Camera-type eye (tissue), 1 donor: ENCODE results near the gene ICAM3. TPM values are rescaled to one million over a fixed set of nuclear protein-coding genes. Genes with fewer than 3 reads are reported as not detected.

Source experiments
- total RNA-seq: library from RNA; depleted of rRNA; stranded (reverse); fragments of >200 nt; gene quantifications from one replicate; pipeline ENCODE4 v1.2.3, GENCODE V29; 2014

ICAM3 gene, protein sequence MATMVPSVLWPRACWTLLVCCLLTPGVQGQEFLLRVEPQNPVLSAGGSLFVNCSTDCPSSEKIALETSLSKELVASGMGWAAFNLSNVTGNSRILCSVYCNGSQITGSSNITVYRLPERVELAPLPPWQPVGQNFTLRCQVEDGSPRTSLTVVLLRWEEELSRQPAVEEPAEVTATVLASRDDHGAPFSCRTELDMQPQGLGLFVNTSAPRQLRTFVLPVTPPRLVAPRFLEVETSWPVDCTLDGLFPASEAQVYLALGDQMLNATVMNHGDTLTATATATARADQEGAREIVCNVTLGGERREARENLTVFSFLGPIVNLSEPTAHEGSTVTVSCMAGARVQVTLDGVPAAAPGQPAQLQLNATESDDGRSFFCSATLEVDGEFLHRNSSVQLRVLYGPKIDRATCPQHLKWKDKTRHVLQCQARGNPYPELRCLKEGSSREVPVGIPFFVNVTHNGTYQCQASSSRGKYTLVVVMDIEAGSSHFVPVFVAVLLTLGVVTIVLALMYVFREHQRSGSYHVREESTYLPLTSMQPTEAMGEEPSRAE
- 1.6 TPM for total RNA-seq

DNA sequence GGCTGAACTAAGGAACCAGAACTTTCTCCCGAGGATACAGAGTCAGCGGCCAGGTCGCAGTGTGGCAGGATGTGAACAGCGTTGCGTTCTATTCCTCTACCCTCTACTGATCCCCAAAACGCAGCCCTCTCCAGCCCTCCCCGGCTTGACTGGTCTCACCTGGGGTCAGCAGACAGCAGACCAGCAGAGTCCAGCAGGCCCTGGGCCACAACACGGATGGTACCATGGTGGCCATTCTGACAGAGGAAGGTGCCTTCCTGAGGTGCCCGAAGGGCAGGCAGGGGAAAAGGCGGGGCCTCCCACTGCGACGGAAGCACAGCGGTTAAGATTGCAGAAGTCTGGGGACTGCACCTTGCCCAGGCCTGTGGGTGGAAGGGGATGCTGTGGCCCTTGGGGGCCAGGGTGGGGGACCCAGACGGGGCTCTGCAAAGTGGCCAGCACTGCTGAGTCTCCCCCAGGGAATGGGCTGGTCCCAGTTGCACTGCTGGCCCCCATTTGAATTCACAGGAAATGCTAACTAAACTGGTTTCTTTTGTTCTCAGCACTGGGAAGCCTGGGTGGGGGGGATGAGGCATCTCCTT, at the start of gene ICAM3:
TSS of gene ICAM3 (minus strand) at position 245 of the 581 bp plus-strand sequence. CDS start at position 235, 10 bp downstream.

DNA sequence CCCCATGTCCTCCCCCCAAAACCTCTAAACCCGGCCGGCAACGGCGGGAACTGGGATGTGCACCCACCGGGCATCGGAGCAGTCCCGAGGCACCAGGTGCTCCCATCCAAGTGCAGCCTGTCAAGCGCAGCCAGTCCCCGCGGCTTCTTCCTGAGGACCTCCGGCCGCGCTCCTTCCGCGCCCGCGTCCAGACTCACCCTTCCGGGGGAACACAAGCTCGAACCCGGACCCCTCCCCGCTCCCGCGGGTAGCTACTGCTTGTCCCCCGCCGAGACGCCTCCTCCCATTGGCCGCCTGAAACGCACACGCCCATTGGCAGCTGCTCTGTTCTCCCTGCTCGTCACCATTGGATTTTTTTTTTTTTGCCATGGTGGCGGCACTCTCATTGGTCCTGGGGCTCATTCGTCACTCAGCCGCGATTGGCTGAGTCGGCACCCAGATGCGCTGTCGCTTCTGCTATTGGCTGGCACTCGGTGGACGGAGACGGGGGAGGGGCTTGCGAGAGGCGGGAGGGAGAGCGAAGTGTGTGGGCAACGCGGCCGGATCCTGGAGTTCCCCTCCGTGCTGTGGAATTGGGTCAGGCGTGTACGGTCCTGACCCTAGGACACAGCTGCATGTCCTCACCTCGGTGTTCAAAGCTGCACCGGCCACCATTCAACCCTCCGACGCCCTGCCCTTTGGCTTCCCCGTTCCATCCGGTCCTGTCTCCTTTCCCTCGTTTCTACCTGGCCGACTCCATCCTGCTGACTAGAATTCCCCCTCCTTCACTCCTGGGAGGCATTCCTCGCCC, 41.1 kb upstream of the ICAM3 start, which contains the start of gene TYK2:
TSS of gene TYK2 (minus strand) at position 260 of the 790 bp plus-strand sequence. CDS start 2,166 bp downstream, outside the sequence.

DNA sequence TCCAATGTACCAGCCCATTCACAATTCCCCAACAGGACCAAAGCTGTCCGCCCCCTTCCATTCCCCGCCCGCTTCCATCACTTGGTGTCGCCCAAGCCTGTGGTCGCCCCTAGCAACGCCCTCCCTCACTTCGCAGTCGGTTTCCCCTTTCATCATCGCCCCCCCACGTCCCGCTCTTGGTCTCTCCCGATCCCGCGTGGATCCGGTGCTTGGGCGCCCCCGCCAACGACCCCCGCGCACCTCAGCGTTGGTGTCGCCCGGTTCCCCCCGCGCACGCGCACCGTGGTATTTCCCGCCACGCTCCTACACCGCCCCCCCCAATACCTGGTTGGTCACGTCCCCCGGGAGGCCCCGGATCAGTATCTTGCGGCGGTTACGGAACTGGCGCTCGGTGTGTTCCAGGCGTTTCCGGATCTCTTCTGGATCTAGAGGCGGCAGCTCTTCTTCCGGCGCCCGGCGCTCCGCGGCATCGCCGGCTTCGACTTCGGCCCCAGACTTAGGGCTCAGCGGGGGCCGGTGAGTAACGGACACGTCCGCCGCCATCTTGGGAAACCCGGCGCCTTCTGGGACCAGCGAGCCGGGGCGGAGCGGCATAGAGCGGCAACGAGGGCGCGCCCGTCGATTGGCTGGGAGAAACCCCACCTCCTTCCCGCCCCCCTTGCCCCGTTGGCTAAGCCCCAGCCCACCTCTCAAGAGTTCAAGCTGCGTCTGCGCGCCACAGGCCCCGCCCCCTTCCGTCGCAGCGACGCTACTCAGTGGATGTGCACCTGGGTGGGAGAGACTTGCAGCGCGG, 6.3 kb downstream of the ICAM3 start, which contains the start of gene RAVER1:
TSS of gene RAVER1 (minus strand) at position 565 of the 793 bp plus-strand sequence. CDS start at position 543, 22 bp downstream.

DNA sequence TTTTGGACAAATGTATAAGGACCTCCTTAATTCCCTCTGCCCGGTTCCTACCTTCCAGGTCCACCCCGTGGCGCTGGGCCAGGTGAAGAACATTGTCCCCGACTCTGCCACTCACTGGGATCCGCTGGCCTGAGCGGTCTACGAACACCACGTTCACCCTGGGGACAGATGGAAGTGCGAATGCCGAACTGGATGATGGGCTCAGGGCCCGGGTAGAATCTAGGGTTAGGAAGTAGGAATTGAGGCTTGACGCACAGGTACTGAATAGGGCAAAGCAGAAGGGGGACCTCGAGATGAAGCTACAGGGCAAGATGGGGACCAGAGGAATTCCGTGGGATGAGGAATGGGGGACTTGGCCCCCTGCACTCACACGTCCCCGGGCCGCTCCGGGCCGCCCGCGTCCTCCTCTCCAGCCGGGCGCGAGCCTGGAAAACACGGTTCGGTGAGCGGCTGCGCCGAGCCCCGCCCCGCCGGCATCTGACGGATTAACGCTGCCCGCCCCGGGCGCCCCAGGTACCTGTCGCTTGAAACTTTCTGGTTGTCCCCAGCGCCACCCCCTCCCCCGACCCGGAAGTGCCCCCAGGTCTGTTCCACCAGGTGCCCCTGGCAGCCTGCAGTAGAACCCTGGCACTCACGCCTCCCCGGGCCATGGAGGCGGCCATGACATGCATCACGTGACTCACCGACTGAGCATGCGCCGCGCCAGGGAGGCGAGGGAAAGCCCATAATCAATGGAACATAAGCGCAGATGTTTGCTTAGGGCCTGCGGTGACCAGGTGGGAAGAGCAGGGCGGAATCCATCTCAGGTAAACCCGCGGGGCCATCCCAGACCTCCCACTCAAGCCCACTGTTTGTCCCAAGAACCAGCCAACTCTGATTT, 23.8 kb downstream of the ICAM3 start, which contains the start of gene FDX2:
TSS of gene FDX2 (minus strand) at position 681 of the 880 bp plus-strand sequence. CDS start at position 662, 19 bp downstream.

DNA sequence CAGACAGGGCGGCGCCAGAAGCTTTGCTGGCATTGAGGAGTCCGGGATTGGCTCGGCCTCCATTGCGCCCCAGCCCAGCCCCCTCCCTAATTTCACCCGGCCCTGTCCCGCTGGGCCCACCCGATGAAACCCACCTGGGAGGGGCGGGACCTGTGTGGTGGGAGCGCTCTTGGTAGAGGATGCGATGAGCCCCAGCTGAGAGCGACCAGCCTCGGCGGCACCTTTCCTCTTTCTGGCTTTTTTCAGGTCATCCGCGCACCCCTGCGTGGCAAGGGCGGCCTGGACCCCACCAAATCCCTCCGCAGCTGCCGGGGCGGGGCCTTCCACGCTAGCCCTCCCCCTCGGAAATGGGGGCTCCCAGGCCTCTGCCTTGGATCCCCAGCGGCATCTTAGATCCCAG, 30.0 kb downstream of the ICAM3 start, which contains the start of gene ZGLP1:
TSS of gene ZGLP1 (minus strand) at position 393 of the 400 bp plus-strand sequence.

DNA sequence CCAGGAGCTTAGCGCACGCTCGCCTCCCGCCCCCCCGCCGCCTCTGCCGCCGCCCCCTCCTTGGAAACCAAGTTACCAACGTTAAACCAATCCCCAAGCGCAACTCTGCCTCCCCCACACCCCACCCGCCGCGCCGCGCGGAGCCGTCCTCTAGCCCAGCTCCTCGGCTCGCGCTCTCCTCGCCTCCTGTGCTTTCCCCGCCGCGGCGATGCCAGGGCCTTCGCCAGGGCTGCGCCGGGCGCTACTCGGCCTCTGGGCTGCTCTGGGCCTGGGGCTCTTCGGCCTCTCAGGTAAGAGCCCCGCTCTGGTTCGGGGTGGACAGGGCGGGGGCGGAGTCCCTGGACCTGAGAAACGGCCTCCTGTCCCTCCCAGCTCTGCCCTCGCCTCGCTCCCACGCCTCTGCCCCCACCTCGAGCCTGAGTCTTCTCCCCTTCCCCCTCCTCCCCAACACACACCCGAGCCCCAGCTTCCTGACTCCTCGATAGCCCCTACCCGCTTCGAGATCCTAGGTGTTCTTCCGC, 49.5 kb downstream of the ICAM3 start, which contains the start of gene ICAM5:
TSS of gene ICAM5 (plus strand) at position 117 of the 521 bp plus-strand sequence. CDS start at position 209, 92 bp downstream.

DNA sequence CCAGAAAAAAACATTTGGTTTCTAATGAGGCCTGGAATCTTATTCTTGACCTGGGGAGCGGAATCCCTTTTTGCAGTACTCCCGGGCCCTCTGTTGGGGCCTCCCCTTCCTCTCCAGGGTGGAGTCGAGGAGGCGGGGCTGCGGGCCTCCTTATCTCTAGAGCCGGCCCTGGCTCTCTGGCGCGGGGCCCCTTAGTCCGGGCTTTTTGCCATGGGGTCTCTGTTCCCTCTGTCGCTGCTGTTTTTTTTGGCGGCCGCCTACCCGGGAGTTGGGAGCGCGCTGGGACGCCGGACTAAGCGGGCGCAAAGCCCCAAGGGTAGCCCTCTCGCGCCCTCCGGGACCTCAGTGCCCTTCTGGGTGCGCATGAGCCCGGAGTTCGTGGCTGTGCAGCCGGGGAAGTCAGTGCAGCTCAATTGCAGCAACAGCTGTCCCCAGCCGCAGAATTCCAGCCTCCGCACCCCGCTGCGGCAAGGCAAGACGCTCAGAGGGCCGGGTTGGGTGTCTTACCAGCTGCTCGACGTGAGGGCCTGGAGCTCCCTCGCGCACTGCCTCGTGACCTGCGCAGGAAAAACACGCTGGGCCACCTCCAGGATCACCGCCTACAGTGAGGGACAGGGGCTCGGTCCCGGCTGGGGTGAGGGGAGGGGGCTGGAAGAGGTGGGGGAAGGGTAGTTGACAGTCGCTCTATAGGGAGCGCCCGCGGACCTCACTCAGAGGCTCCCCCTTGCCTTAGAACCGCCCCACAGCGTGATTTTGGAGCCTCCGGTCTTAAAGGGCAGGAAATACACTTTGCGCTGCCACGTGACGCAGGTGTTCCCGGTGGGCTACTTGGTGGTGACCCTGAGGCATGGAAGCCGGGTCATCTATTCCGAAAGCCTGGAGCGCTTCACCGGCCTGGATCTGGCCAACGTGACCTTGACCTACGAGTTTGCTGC, 52.4 kb downstream of the ICAM3 start, which contains the start of gene ICAM4:
TSS of gene ICAM4 (plus strand) at position 153 of the 935 bp plus-strand sequence. CDS start at position 211, 58 bp downstream.

Other genes starting within 250 kb of the ICAM3 start
- 0.88 TPM for gene ANGPTL6, start 236.9 kb downstream of the ICAM3 start, total RNA-seq
- gene PPAN, start 233.3 kb downstream of the ICAM3 start, total RNA-seq, result 32.8 TPM
- 7.1 TPM for gene P2RY11, start 227.9 kb downstream of the ICAM3 start, total RNA-seq
- 149 TPM for gene EIF3G, start 219.7 kb downstream of the ICAM3 start, total RNA-seq
- 69.2 TPM for gene DNMT1, start 144.7 kb downstream of the ICAM3 start, total RNA-seq
- gene S1PR2, start 108.3 kb downstream of the ICAM3 start, total RNA-seq, result 8.9 TPM
- gene MRPL4, start 87.4 kb downstream of the ICAM3 start, total RNA-seq, result 19.0 TPM
- gene ICAM1, start 68.5 kb downstream of the ICAM3 start, total RNA-seq, result 15.1 TPM
- gene ICAM4, start 52.7 kb downstream of the ICAM3 start, total RNA-seq, result 0.38 TPM
- gene ICAM5, start 49.7 kb downstream of the ICAM3 start, total RNA-seq, result 3.4 TPM
- gene ZGLP1, start 29.8 kb downstream of the ICAM3 start, total RNA-seq, result 4.4 TPM
- 18.5 TPM for gene FDX2, start 23.6 kb downstream of the ICAM3 start, total RNA-seq
- gene RAVER1, start 6.1 kb downstream of the ICAM3 start, total RNA-seq, result 18.9 TPM
- gene TYK2, start 40.9 kb upstream of the ICAM3 start, total RNA-seq, result 84.4 TPM
- gene CDC37, start 63.9 kb upstream of the ICAM3 start, total RNA-seq, result 109 TPM
- 7.6 TPM for gene PDE4A, start 80.9 kb upstream of the ICAM3 start, total RNA-seq
- gene KEAP1, start 163.7 kb upstream of the ICAM3 start, total RNA-seq, result 56.5 TPM
- gene S1PR5, start 177.8 kb upstream of the ICAM3 start, total RNA-seq, result 1.4 TPM
- gene ATG4D, start 204.3 kb upstream of the ICAM3 start, total RNA-seq, result 19.4 TPM
- gene KRI1, start 226.4 kb upstream of the ICAM3 start, total RNA-seq, result 17.2 TPM
- gene CDKN2D, start 229.4 kb upstream of the ICAM3 start, total RNA-seq, result 17.7 TPM
- gene AP1M2, start 247.7 kb upstream of the ICAM3 start, total RNA-seq, result 3.5 TPM